WTC11 (cell line): Measurements from ENCODE around the gene FAM118B. TPM values are rescaled to one million over a fixed set of nuclear protein-coding genes. Genes with fewer than 3 reads are reported as not detected.

Experiments
- ATAC-seq: fragments of 200-7000 bp; cut with Tn5 transposase; 2 replicates; pipeline ENCODE4 v1.10.0; 2021; ENCODE audit warnings: mild to moderate bottlenecking, moderate library complexity
- CTCF ChIA-PET: fragments of 300-600 bp; sonication (Branson Sonifier 250); formaldehyde crosslinking; loops from one replicate; lab custom pipeline; 2021; ENCODE audit warnings: antibody characterized with exemption; lab: Charles Lee
- POLR2A ChIA-PET: fragments of 350-600 bp; sonication (Branson Sonifier 250); formaldehyde crosslinking; loops from one replicate; lab custom pipeline; 2021; ENCODE audit warnings: antibody characterized with exemption; lab: Charles Lee
- DNase-seq: peaks from one replicate; pipeline ENCODE4 v3.0.0; 2021; ENCODE audit warnings: low spot score
- H3K27ac Mint-ChIP-seq: 2 replicates; pipeline ENCODE4 v1.8.0; 2021; ENCODE audit warnings: mixed read lengths
- H3K27me3 Mint-ChIP-seq: 2 replicates; pipeline ENCODE4 v1.8.0; 2021; ENCODE audit warnings: low read depth, mild to moderate bottlenecking, moderate library complexity, mixed read lengths
- H3K36me3 Mint-ChIP-seq: 2 replicates; pipeline ENCODE4 v1.8.0; 2021; ENCODE audit warnings: mixed read lengths
- H3K4me1 Mint-ChIP-seq: 2 replicates; pipeline ENCODE4 v1.8.0; 2022; ENCODE audit warnings: mixed read lengths
- H3K4me3 Mint-ChIP-seq: 2 replicates; pipeline ENCODE4 v1.8.0; 2021; ENCODE audit warnings: mild to moderate bottlenecking, moderate library complexity, mixed read lengths
- H3K9me3 Mint-ChIP-seq: 2 replicates; pipeline ENCODE4 v1.8.0; 2021; ENCODE audit warnings: mixed read lengths
- CBFB ChIP-seq: sonication (generic); formaldehyde crosslinking; IDR thresholded peaks from 2 replicates; pipeline ENCODE4 v1.8.1; 2022; ENCODE audit warnings: mild to moderate bottlenecking, low read depth, missing genetic modification reagents
- CREB1 ChIP-seq: sonication (generic); formaldehyde crosslinking; IDR thresholded peaks from 2 replicates; pipeline ENCODE4 v1.8.0; 2023; ENCODE audit warnings: mild to moderate bottlenecking, missing genetic modification reagents
- MYBL2 ChIP-seq: sonication (generic); formaldehyde crosslinking; IDR thresholded peaks from 2 replicates; pipeline ENCODE4 v1.8.1; 2023; ENCODE audit warnings: mild to moderate bottlenecking, moderate library complexity, missing genetic modification reagents
- TCF7 ChIP-seq: sonication (generic); formaldehyde crosslinking; IDR thresholded peaks from 2 replicates; pipeline ENCODE4 v1.8.0; 2022; ENCODE audit warnings: mild to moderate bottlenecking, low read depth, missing genetic modification reagents, moderate library complexity
- ZNF121 ChIP-seq: sonication (generic); formaldehyde crosslinking; IDR thresholded peaks from 2 replicates; pipeline ENCODE4 v1.8.0; 2023; ENCODE audit warnings: missing genetic modification reagents
- ZNF317 ChIP-seq: sonication (generic); formaldehyde crosslinking; IDR thresholded peaks from 2 replicates; pipeline ENCODE4 v1.8.1; 2023; ENCODE audit warnings: low read depth, mild to moderate bottlenecking, moderate library complexity, missing genetic modification reagents, borderline replicate concordance
- total RNA-seq: library from RNA; stranded (reverse); gene quantifications from 3 replicates; pipeline ENCODE4 v1.2.3, GENCODE V29; 2021
- TF ChIP-seq, protein P1 (sequence below): sonication (generic); formaldehyde crosslinking; IDR thresholded peaks from 2 replicates; pipeline ENCODE4 v1.8.0; 2023; ENCODE audit warnings: missing genetic modification reagents, mild to moderate bottlenecking, borderline replicate concordance
- TF ChIP-seq, protein P2 (sequence below): fragments of 250-450 bp; sonication (Bioruptor Pico); IDR thresholded peaks from 2 replicates; pipeline ENCODE4 v1.8.0; 2021; ENCODE audit warnings: mild to moderate bottlenecking
- TF ChIP-seq, protein P3 (sequence below): sonication (generic); formaldehyde crosslinking; IDR thresholded peaks from 2 replicates; pipeline ENCODE4 v1.8.0; 2022; ENCODE audit warnings: missing genetic modification reagents
- TF ChIP-seq, protein P4 (sequence below): sonication (generic); formaldehyde crosslinking; IDR thresholded peaks from 2 replicates; pipeline ENCODE4 v1.8.1; 2023; ENCODE audit warnings: mild to moderate bottlenecking, missing genetic modification reagents, borderline replicate concordance

The FAM118B gene
- total RNA-seq, 1 experiment from 2014 or later = 35.3 TPM

- TF ChIP-seq, protein P1, sequence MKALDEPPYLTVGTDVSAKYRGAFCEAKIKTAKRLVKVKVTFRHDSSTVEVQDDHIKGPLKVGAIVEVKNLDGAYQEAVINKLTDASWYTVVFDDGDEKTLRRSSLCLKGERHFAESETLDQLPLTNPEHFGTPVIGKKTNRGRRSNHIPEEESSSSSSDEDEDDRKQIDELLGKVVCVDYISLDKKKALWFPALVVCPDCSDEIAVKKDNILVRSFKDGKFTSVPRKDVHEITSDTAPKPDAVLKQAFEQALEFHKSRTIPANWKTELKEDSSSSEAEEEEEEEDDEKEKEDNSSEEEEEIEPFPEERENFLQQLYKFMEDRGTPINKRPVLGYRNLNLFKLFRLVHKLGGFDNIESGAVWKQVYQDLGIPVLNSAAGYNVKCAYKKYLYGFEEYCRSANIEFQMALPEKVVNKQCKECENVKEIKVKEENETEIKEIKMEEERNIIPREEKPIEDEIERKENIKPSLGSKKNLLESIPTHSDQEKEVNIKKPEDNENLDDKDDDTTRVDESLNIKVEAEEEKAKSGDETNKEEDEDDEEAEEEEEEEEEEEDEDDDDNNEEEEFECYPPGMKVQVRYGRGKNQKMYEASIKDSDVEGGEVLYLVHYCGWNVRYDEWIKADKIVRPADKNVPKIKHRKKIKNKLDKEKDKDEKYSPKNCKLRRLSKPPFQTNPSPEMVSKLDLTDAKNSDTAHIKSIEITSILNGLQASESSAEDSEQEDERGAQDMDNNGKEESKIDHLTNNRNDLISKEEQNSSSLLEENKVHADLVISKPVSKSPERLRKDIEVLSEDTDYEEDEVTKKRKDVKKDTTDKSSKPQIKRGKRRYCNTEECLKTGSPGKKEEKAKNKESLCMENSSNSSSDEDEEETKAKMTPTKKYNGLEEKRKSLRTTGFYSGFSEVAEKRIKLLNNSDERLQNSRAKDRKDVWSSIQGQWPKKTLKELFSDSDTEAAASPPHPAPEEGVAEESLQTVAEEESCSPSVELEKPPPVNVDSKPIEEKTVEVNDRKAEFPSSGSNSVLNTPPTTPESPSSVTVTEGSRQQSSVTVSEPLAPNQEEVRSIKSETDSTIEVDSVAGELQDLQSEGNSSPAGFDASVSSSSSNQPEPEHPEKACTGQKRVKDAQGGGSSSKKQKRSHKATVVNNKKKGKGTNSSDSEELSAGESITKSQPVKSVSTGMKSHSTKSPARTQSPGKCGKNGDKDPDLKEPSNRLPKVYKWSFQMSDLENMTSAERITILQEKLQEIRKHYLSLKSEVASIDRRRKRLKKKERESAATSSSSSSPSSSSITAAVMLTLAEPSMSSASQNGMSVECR (CRISPR knock-in tag) = no peak
- TF ChIP-seq, protein P2, sequence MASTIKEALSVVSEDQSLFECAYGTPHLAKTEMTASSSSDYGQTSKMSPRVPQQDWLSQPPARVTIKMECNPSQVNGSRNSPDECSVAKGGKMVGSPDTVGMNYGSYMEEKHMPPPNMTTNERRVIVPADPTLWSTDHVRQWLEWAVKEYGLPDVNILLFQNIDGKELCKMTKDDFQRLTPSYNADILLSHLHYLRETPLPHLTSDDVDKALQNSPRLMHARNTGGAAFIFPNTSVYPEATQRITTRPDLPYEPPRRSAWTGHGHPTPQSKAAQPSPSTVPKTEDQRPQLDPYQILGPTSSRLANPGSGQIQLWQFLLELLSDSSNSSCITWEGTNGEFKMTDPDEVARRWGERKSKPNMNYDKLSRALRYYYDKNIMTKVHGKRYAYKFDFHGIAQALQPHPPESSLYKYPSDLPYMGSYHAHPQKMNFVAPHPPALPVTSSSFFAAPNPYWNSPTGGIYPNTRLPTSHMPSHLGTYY (CRISPR knock-in tag) = no peak
- TF ChIP-seq ZNF317 (CRISPR knock-in tag) = no peak
Observed at GRCh38 chr11:126279191-126279590, 67.6 kb downstream of the FAM118B start (continued).

GRCh38 chr11:126280595-126280994 lies 69.0 kb downstream of the FAM118B start:
- TF ChIP-seq CBFB (CRISPR knock-in tag) (no peak), CREB1 (CRISPR knock-in tag) (no peak), ZNF121 (no peak), TCF7 (CRISPR knock-in tag) (no peak), MYBL2 (CRISPR knock-in tag) (no peak)
- TF ChIP-seq, protein P3, sequence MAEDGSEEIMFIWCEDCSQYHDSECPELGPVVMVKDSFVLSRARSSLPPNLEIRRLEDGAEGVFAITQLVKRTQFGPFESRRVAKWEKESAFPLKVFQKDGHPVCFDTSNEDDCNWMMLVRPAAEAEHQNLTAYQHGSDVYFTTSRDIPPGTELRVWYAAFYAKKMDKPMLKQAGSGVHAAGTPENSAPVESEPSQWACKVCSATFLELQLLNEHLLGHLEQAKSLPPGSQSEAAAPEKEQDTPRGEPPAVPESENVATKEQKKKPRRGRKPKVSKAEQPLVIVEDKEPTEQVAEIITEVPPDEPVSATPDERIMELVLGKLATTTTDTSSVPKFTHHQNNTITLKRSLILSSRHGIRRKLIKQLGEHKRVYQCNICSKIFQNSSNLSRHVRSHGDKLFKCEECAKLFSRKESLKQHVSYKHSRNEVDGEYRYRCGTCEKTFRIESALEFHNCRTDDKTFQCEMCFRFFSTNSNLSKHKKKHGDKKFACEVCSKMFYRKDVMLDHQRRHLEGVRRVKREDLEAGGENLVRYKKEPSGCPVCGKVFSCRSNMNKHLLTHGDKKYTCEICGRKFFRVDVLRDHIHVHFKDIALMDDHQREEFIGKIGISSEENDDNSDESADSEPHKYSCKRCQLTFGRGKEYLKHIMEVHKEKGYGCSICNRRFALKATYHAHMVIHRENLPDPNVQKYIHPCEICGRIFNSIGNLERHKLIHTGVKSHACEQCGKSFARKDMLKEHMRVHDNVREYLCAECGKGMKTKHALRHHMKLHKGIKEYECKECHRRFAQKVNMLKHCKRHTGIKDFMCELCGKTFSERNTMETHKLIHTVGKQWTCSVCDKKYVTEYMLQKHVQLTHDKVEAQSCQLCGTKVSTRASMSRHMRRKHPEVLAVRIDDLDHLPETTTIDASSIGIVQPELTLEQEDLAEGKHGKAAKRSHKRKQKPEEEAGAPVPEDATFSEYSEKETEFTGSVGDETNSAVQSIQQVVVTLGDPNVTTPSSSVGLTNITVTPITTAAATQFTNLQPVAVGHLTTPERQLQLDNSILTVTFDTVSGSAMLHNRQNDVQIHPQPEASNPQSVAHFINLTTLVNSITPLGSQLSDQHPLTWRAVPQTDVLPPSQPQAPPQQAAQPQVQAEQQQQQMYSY (CRISPR knock-in tag) = no peak
- TF ChIP-seq, protein P4, sequence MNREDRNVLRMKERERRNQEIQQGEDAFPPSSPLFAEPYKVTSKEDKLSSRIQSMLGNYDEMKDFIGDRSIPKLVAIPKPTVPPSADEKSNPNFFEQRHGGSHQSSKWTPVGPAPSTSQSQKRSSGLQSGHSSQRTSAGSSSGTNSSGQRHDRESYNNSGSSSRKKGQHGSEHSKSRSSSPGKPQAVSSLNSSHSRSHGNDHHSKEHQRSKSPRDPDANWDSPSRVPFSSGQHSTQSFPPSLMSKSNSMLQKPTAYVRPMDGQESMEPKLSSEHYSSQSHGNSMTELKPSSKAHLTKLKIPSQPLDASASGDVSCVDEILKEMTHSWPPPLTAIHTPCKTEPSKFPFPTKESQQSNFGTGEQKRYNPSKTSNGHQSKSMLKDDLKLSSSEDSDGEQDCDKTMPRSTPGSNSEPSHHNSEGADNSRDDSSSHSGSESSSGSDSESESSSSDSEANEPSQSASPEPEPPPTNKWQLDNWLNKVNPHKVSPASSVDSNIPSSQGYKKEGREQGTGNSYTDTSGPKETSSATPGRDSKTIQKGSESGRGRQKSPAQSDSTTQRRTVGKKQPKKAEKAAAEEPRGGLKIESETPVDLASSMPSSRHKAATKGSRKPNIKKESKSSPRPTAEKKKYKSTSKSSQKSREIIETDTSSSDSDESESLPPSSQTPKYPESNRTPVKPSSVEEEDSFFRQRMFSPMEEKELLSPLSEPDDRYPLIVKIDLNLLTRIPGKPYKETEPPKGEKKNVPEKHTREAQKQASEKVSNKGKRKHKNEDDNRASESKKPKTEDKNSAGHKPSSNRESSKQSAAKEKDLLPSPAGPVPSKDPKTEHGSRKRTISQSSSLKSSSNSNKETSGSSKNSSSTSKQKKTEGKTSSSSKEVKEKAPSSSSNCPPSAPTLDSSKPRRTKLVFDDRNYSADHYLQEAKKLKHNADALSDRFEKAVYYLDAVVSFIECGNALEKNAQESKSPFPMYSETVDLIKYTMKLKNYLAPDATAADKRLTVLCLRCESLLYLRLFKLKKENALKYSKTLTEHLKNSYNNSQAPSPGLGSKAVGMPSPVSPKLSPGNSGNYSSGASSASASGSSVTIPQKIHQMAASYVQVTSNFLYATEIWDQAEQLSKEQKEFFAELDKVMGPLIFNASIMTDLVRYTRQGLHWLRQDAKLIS (CRISPR knock-in tag) = no peak
- ChIA-PET CTCF (no interaction called here), POLR2A (interaction anchor here (1.2 kb wide), 1 partner anchor 12 kb away, joined by 4 read pairs; the partner anchor contains the start of genes FOXRED1 and SRPRA)
- ATAC-seq (no peak), DNase-seq (no peak)
- Mint-ChIP-seq H3K36me3 (peaks cover 22% of the 10 kb centered on the region), H3K9me3 (no peaks in the 10 kb centered on the region), H3K4me3 (no peak overlapping the region), H3K27me3 (peaks cover 30% of the 10 kb centered on the region), H3K27ac (no peak overlapping the region), H3K4me1 (peaks cover 14% of the 10 kb centered on the region)
